ES-I3 (cell line): ENCODE results near the gene QSOX1.

Experiments used
- H3K36me3 ChIP-seq: 2 replicates; pipeline ENCODE4 v1.6.1; 2013; ENCODE audit warnings: mild to moderate bottlenecking, low read length, control low read depth, moderate library complexity; ENCODE audit not compliant: insufficient read depth
- H3K4me1 ChIP-seq: 2 replicates; pipeline ENCODE4 v1.6.1; 2013; ENCODE audit warnings: mild to moderate bottlenecking, control low read depth, low read length; ENCODE audit not compliant: insufficient read depth
- H3K9ac ChIP-seq: 2 replicates; pipeline ENCODE4 v1.6.1; 2013; ENCODE audit warnings: low read depth, mild to moderate bottlenecking, low read length, moderate library complexity
- H3K9me3 ChIP-seq: 2 replicates; pipeline ENCODE4 v1.6.1; 2013; ENCODE audit warnings: mild to moderate bottlenecking, low read length, moderate library complexity; ENCODE audit not compliant: control insufficient read depth, insufficient read depth

The QSOX1 gene

GRCh38 chr1:180243517-180244221 is 89.0 kb downstream of the QSOX1 start:
- H3K36me3 ChIP-seq, result no peaks in the 10 kb centered on the region
- peaks cover 30% of the 10 kb centered on the region for H3K4me1 ChIP-seq
- no peak overlapping the region for H3K9ac ChIP-seq

GRCh38 chr1:180244840-180245239 is 90.2 kb downstream of the QSOX1 start:
- H3K9ac ChIP-seq, result no peak overlapping the region
- H3K9me3 ChIP-seq, result no peaks in the 10 kb centered on the region
- no peaks in the 10 kb centered on the region for H3K36me3 ChIP-seq
- H3K4me1 ChIP-seq, result peaks cover 24% of the 10 kb centered on the region

More at GRCh38 chr1:180243517-180244221, 89.0 kb downstream of the QSOX1 start:
- H3K9me3 ChIP-seq, result no peaks in the 10 kb centered on the region

GRCh38 chr1:180246579-180246978 is 91.9 kb downstream of the QSOX1 start:
- H3K9ac ChIP-seq, result no peak overlapping the region
- H3K9me3 ChIP-seq, result no peaks in the 10 kb centered on the region
- H3K36me3 ChIP-seq, result no peaks in the 10 kb centered on the region
- H3K4me1 ChIP-seq, result peaks cover 20% of the 10 kb centered on the region

GRCh38 chr1:180247061-180247460 is 92.4 kb downstream of the QSOX1 start:
- Histone ChIP-seq H3K36me3 (no peaks in the 10 kb centered on the region), H3K9me3 (no peaks in the 10 kb centered on the region), H3K9ac (no peak overlapping the region), H3K4me1 (peaks cover 19% of the 10 kb centered on the region)

GRCh38 chr1:180247580-180247979 is 92.9 kb downstream of the QSOX1 start:
- no peaks in the 10 kb centered on the region for H3K9me3 ChIP-seq
- no peaks in the 10 kb centered on the region for H3K36me3 ChIP-seq
- peaks cover 16% of the 10 kb centered on the region for H3K4me1 ChIP-seq
- H3K9ac ChIP-seq, result no peak overlapping the region

- Histone ChIP-seq H3K4me1 (peaks cover 21% of the 10 kb centered on the region), H3K9me3 (no peaks in the 10 kb centered on the region), H3K36me3 (no peaks in the 10 kb centered on the region), H3K9ac (no peak overlapping the region)
Measured at GRCh38 chr1:180248176-180248575, 93.5 kb downstream of the QSOX1 start.

- Histone ChIP-seq H3K9ac (no peak overlapping the region), H3K36me3 (no peaks in the 10 kb centered on the region), H3K9me3 (no peaks in the 10 kb centered on the region), H3K4me1 (peaks cover 27% of the 10 kb centered on the region)
Measured at GRCh38 chr1:180248731-180249681, 94.3 kb downstream of the QSOX1 start.

- peaks cover 31% of the 10 kb centered on the region for H3K4me1 ChIP-seq
- no peaks in the 10 kb centered on the region for H3K36me3 ChIP-seq
- no peaks in the 10 kb centered on the region for H3K9me3 ChIP-seq
- no peak overlapping the region for H3K9ac ChIP-seq
Measured at GRCh38 chr1:180249725-180250498, 95.2 kb downstream of the QSOX1 start.

GRCh38 chr1:180250499-180250770 is 95.8 kb downstream of the QSOX1 start:
- Histone ChIP-seq H3K4me1 (peaks cover 31% of the 10 kb centered on the region), H3K36me3 (no peaks in the 10 kb centered on the region), H3K9ac (no peak overlapping the region), H3K9me3 (no peaks in the 10 kb centered on the region)

- H3K9me3 ChIP-seq, result no peaks in the 10 kb centered on the region
- H3K4me1 ChIP-seq, result peaks cover 31% of the 10 kb centered on the region
- no peaks in the 10 kb centered on the region for H3K36me3 ChIP-seq
- no peak overlapping the region for H3K9ac ChIP-seq
Measured at GRCh38 chr1:180250883-180251509, 96.3 kb downstream of the QSOX1 start.

GRCh38 chr1:180251526-180252305 is 97.0 kb downstream of the QSOX1 start:
- Histone ChIP-seq H3K9me3 (no peaks in the 10 kb centered on the region), H3K9ac (no peak overlapping the region), H3K36me3 (no peaks in the 10 kb centered on the region), H3K4me1 (peaks cover 31% of the 10 kb centered on the region)

GRCh38 chr1:180252638-180253536 is 98.2 kb downstream of the QSOX1 start:
- H3K9ac ChIP-seq, result no peak overlapping the region

More at GRCh38 chr1:180252638-180253536, 98.2 kb downstream of the QSOX1 start:
- Histone ChIP-seq H3K9me3 (no peaks in the 10 kb centered on the region), H3K4me1 (peaks cover 26% of the 10 kb centered on the region), H3K36me3 (no peaks in the 10 kb centered on the region)
